Suprapubic skin (tissue), 4 donors: Measurements from ENCODE around the gene HOXD9. TPM values are rescaled to one million over a fixed set of nuclear protein-coding genes. Genes with fewer than 3 reads are reported as not detected.
A peak's percentile ranks its signal among the peaks of the same experiment; 100 is the strongest.

Experiments
- DNase-seq, 2 donors: peaks; one replicate each; pipeline ENCODE4 v3.0.0-alpha.2; 2019; ENCODE audit warnings: low spot score in 2 of 2
- H3K27ac ChIP-seq: fragments of 200-600 bp; sonication (generic); one replicate; pipeline ENCODE4 v1.5.1; 2019
- H3K27me3 ChIP-seq: fragments of 200-600 bp; sonication (generic); one replicate; pipeline ENCODE4 v1.5.1; 2019
- H3K36me3 ChIP-seq: fragments of 200-600 bp; sonication (generic); one replicate; pipeline ENCODE4 v1.5.1; 2019
- H3K4me1 ChIP-seq: fragments of 200-600 bp; sonication (generic); one replicate; pipeline ENCODE4 v1.5.1; 2019
- H3K4me3 ChIP-seq: fragments of 200-600 bp; sonication (generic); one replicate; pipeline ENCODE4 v1.5.1; 2019; ENCODE audit warnings: mild to moderate bottlenecking
- H3K9me3 ChIP-seq: fragments of 200-600 bp; sonication (generic); one replicate; pipeline ENCODE4 v1.5.1; 2019
- CTCF ChIP-seq, 2 donors: fragments of 200-600 bp in 1 of 2; fragments of 450-650 bp in 1 of 2; sonication (generic) in 1 of 2; IDR thresholded peaks; one replicate each; pipeline ENCODE4 v1.5.1; 2016 to 2019; ENCODE audit warnings: antibody characterized with exemption in 2 of 2, mild to moderate bottlenecking in 1 of 2, moderate library complexity in 1 of 2
- EP300 ChIP-seq: sonication (generic); formaldehyde crosslinking; IDR thresholded peaks from one replicate; pipeline ENCODE4 v1.6.1; 2017; ENCODE audit warnings: antibody characterized with exemption
- POLR2A ChIP-seq, 2 donors: fragments of 450-650 bp; IDR thresholded peaks; one replicate each; pipeline ENCODE4 v1.6.1; 2017; ENCODE audit warnings: antibody characterized with exemption in 2 of 2, mild to moderate bottlenecking in 2 of 2, moderate library complexity in 2 of 2
- POLR2AphosphoS5 ChIP-seq, 3 donors: sonication (generic); formaldehyde crosslinking; IDR thresholded peaks; one replicate each; pipeline ENCODE4 v1.6.1; 2017; ENCODE audit warnings: antibody characterized with exemption in 3 of 3
- WGBS: methylation state at CpG from one replicate; pipeline ENCODE4 v1.1.5; 2018; 5-methylcytosine and 5-hydroxymethylcytosine counted together
- total RNA-seq, 4 donors: library from RNA; depleted of rRNA; stranded (reverse); fragments of >200 nt; gene quantifications; one replicate each; pipeline ENCODE4 v1.1.0, GENCODE V29; 2016

Gene HOXD9
- total RNA-seq, 4 donors from 2014 or later: 0.26 to 3.1 (median 2.6) TPM; not detected in 1

DNA sequence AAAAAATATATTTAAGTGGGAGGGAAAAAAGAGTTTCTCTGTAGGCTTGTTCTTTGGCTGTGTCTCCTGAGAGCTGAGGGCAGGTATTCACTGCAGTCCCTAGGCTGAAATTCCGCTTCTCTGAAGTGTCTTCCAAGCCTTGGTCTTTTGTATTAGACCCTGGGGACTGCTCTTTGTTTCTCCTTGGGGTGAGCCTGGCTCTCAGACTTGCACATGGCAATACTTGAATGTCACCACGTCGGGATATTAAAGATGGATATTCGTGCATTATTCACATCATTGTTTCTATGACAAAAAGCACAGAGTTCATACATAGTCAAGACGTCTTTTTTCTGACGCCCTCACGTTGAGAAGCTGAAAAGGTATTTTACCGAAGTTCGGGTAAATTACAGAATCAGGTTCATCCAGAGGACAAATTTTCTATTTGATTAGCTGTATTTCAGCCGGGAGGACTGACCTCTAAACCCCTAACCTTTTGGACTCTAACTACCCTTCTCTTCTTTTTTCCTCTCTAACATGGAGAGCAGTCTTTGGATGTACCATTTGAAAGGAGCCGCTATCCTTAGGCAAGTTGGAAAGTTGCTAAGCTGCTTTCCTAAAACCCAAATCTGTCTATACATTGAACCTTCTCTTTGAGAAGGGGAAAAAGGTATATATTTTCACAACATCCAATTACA is 32.2 kb downstream of the HOXD9 start:
- no peak for DNase-seq
- Histone ChIP-seq H3K4me3 (no peak overlapping the region), H3K27me3 (peaks cover 99% of the 10 kb centered on the region), H3K4me1 (peaks cover 38% of the 10 kb centered on the region), H3K27ac (no peak overlapping the region), H3K9me3 (no peaks in the 10 kb centered on the region), H3K36me3 (peaks cover 6% of the 10 kb centered on the region)
- TF ChIP-seq POLR2AphosphoS5 (IDR thresholded peaks at IDR 0.05) (no peak), POLR2A (IDR thresholded peaks at IDR 0.05) (no peak), CTCF (IDR thresholded peaks at IDR 0.05) (no peak)
- WGBS: 82% methylated on average over 11 of the region's 11 CpGs

DNA sequence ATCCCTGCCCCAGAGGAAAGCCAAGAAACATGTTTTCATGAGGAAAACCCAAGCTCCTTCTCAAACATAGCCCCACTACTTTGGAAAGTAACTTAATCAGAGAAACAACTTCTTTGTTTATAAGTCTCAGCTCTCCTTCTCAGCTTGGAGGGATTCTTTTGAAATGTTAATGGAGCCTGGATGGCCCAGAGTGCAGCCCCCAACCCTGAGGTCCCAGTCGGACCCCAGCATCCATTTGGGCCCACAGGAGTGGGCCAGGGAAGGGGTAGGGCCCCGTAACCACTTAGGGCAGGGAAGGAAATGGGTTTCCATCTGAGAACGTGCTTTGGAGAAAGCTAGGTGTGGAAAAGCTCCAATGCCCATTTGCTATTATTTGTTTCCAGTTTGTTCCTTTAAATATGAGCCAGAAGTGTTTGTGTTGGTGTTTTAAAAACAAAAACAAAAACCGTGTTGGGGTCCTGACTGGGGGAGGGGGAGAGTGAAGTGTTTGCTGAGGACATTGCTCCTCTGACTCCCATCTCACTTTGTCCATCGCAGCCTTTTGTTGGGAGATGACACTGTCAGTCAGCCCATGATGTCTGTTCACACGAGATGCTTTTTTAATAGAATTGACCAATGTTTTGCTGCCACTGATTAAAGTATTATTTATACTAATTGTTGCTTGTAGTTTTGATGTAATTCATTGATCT is 33.0 kb downstream of the HOXD9 start:
- no peak for DNase-seq
- Histone ChIP-seq H3K4me1 (peaks cover 46% of the 10 kb centered on the region), H3K27ac (no peak overlapping the region), H3K27me3 (peaks cover 99% of the 10 kb centered on the region), H3K36me3 (peaks cover 6% of the 10 kb centered on the region), H3K4me3 (no peak overlapping the region), H3K9me3 (no peaks in the 10 kb centered on the region)
- TF ChIP-seq EP300 (no peak), POLR2A (IDR thresholded peaks at IDR 0.05) (no peak), POLR2AphosphoS5 (IDR thresholded peaks at IDR 0.05) (no peak), CTCF (IDR thresholded peaks at IDR 0.05) (no peak)
- WGBS: 68% methylated on average over 6 of the region's 6 CpGs

DNA sequence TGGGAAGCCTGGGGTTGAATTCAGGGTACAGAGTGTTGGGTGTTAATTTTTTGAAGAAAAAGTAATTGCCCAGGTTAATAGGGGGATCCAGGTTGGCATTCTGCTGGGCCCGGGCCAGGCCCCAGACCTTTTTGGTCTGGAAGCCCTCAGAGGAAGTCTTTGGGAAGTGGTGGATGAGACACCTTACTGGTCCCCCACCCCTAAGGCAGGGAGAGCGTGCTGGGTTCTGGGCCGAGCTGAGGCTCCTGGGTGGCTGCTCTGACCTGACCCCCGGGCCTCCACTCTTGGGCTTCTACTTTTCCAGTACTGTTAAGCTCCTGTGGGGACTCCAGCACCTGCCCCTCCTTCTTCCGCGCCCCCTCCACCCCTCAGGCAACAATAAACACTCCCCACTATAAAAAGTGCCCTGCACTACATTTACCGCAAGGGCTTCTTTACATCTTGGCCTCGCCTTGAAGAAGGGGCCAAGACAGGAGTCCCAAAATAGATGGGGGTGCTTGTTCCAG is 33.8 kb downstream of the HOXD9 start:
- peaks cover 6% of the 10 kb centered on the region for H3K36me3 ChIP-seq
- peak overlapping the region; percentile 45 for H3K4me3 ChIP-seq
- H3K4me1 ChIP-seq: peaks cover 51% of the 10 kb centered on the region
- no peak overlapping the region for H3K27ac ChIP-seq
- TF ChIP-seq EP300 (no peak), POLR2A (IDR thresholded peaks at IDR 0.05) (no peak), POLR2AphosphoS5 (IDR thresholded peaks at IDR 0.05) (no peak), CTCF (IDR thresholded peaks at IDR 0.05) (no peak)
- H3K27me3 ChIP-seq: peaks cover 99% of the 10 kb centered on the region
- H3K9me3 ChIP-seq: no peaks in the 10 kb centered on the region
- no peak for DNase-seq
- 65% methylated on average over 8 of the region's 8 CpGs for WGBS

- H3K36me3 ChIP-seq: peaks cover 6% of the 10 kb centered on the region
- DNase-seq: no peak
- TF ChIP-seq EP300 (no peak), CTCF (IDR thresholded peaks at IDR 0.05) (no peak), POLR2AphosphoS5 (IDR thresholded peaks at IDR 0.05) (no peak), POLR2A (IDR thresholded peaks at IDR 0.05) (no peak)
- H3K4me3 ChIP-seq: peak within 1 kb of the TSS; percentile 45
- H3K27ac ChIP-seq: no peak within 1 kb of the TSS
- no peaks in the 10 kb centered on the region for H3K9me3 ChIP-seq
- 31% methylated on average over 13 of the region's 48 CpGs for WGBS
- H3K27me3 ChIP-seq: peaks cover 99% of the 10 kb centered on the region
- peaks cover 52% of the 10 kb centered on the region for H3K4me1 ChIP-seq
These were observed 34.4 kb downstream of the HOXD9 start, which contains the start of gene HOXD3 for GRCh38 chr2:176156807-176157498. TSS of gene HOXD3 (plus strand) at chr2:176157307. CDS start at chr2:176169115, 11,808 bp downstream.
